ENCODE data around the gene PRSS38. TPM values are rescaled to one million over a fixed set of nuclear protein-coding genes. Genes with fewer than 3 reads are reported as not detected.

PRSS38 gene
- total and polyA plus RNA-seq, 7 experiments from 2014 or later, result not detected

- ATAC-seq, result no peak
- Histone ChIP-seq H3K27me3 (ENCODE audit: control insufficient read depth in 2 of 2, insufficient read depth in 2 of 2, low read length in 2 of 2) (no peaks in the 10 kb centered on the region), H3K36me3 (ENCODE audit: control insufficient read depth in 2 of 3, insufficient read depth in 3 of 3, low read length in 3 of 3) (no peaks in the 10 kb centered on the region), H3K9me3 (ENCODE audit: control insufficient read depth in 2 of 3, low read length in 3 of 3) (peaks cover 0 to 6% (median 0%) of the 10 kb centered on the region in 3 experiments), H3K4me1 (ENCODE audit: control insufficient read depth in 2 of 2, insufficient read depth in 2 of 2, low read length in 2 of 2) (peaks cover 0 to 12% of the 10 kb centered on the region in 2 donors), H3K4me3 (ENCODE audit: low read length) (no peak overlapping the region), H3K27ac (ENCODE audit: low read depth, low read length) (no peak overlapping the region)
- Mint-ChIP-seq H3K4me1 (peaks cover 0 to 20% (median 9%) of the 10 kb centered on the region in 7 donors), H3K9me3 (peaks cover 0 to 54% (median 16%) of the 10 kb centered on the region in 11 donors), H3K27ac (no peak overlapping the region), H3K27me3 (peaks cover 0 to 29% (median 6%) of the 10 kb centered on the region in 5 donors), H3K36me3 (peaks cover 0 to 11% (median 0%) of the 10 kb centered on the region in 5 donors), H3K4me3 (no peak overlapping the region)
- ChIA-PET POLR2A (no interaction called here), CTCF (no interaction called here)
- DNase-seq, result no peak
- intact Hi-C loops (cut with micrococcal nuclease), result no loop called here
These were observed 13.3 kb downstream of the PRSS38 start for GRCh38 chr1:227828786-227829185.

GRCh38 chr1:227838181-227838580 is 22.7 kb downstream of the PRSS38 start:
- no peak overlapping the region for H3K27ac Mint-ChIP-seq
- ChIA-PET POLR2A (no interaction called here), CTCF (interaction anchor here (0.6 kb wide), 1 partner anchor 105 kb away, joined by 3 read pairs; no protein-coding TSS in a partner anchor)
- no peaks in the 10 kb centered on the region for H3K36me3 ChIP-seq (ENCODE audit: control insufficient read depth in 2 of 3, insufficient read depth in 3 of 3, low read length in 3 of 3)
- H3K4me3 Mint-ChIP-seq, result no peak overlapping the region
- H3K27me3 ChIP-seq (ENCODE audit: control insufficient read depth in 2 of 2, insufficient read depth in 2 of 2, low read length in 2 of 2), result no peaks in the 10 kb centered on the region
- DNase-seq (no peak), ATAC-seq (no peak)
- peaks cover 0 to 4% (median 0%) of the 10 kb centered on the region in 11 donors for H3K9me3 Mint-ChIP-seq
- peaks cover 0 to 5% (median 0%) of the 10 kb centered on the region in 5 donors for H3K36me3 Mint-ChIP-seq
- H3K27ac ChIP-seq (ENCODE audit: low read depth, low read length), result no peak overlapping the region
- H3K4me1 Mint-ChIP-seq, result peaks cover 0 to 2% (median 0%) of the 10 kb centered on the region in 7 donors
- intact Hi-C loops (cut with micrococcal nuclease), result no loop called here
- no peaks in the 10 kb centered on the region for H3K27me3 Mint-ChIP-seq
- no peaks in the 10 kb centered on the region for H3K4me1 ChIP-seq (ENCODE audit: control insufficient read depth in 2 of 2, insufficient read depth in 2 of 2, low read length in 2 of 2)
- no peak overlapping the region for H3K4me3 ChIP-seq (ENCODE audit: low read length)
- H3K9me3 ChIP-seq (ENCODE audit: control insufficient read depth in 2 of 3, low read length in 3 of 3), result no peaks in the 10 kb centered on the region

- no peaks in the 10 kb centered on the region for H3K27me3 Mint-ChIP-seq
- H3K27ac ChIP-seq (ENCODE audit: low read depth, low read length), result no peak overlapping the region
- no peaks in the 10 kb centered on the region for H3K27me3 ChIP-seq (ENCODE audit: control insufficient read depth in 2 of 2, insufficient read depth in 2 of 2, low read length in 2 of 2)
- peaks cover 0 to 3% (median 0%) of the 10 kb centered on the region in 11 donors for H3K9me3 Mint-ChIP-seq
- no peak for DNase-seq
- intact Hi-C loops (cut with micrococcal nuclease), result no loop called here
- H3K4me1 Mint-ChIP-seq, result peaks cover 0 to 6% (median 0%) of the 10 kb centered on the region in 7 donors
- H3K9me3 ChIP-seq (ENCODE audit: control insufficient read depth in 2 of 3, low read length in 3 of 3), result no peaks in the 10 kb centered on the region
- no peak overlapping the region for H3K27ac Mint-ChIP-seq
- H3K4me1 ChIP-seq (ENCODE audit: control insufficient read depth in 2 of 2, insufficient read depth in 2 of 2, low read length in 2 of 2), result peaks cover 0 to 3% of the 10 kb centered on the region in 2 donors
- no peaks in the 10 kb centered on the region for H3K36me3 Mint-ChIP-seq
- H3K36me3 ChIP-seq (ENCODE audit: control insufficient read depth in 2 of 3, insufficient read depth in 3 of 3, low read length in 3 of 3), result no peaks in the 10 kb centered on the region
- no peak for ATAC-seq
- ChIA-PET CTCF (no interaction called here), POLR2A (no interaction called here)
- no peak overlapping the region for H3K4me3 Mint-ChIP-seq
- no peak overlapping the region for H3K4me3 ChIP-seq (ENCODE audit: low read length)
These were observed 25.6 kb downstream of the PRSS38 start for GRCh38 chr1:227841096-227841495.

GRCh38 chr1:227844320-227845146 is 29.1 kb downstream of the PRSS38 start:
- Mint-ChIP-seq H3K4me1 (peaks cover 0 to 7% (median 5%) of the 10 kb centered on the region in 7 donors), H3K9me3 (peaks cover 0 to 16% (median 8%) of the 10 kb centered on the region in 11 donors), H3K27me3 (peaks cover 0 to 2% (median 0%) of the 10 kb centered on the region in 5 donors), H3K4me3 (no peak overlapping the region), H3K27ac (peak overlapping the region in 5 of 9 donors; percentile 11 to 72 (median 40)), H3K36me3 (peaks cover 0 to 10% (median 9%) of the 10 kb centered on the region in 5 donors)
- Histone ChIP-seq H3K9me3 (ENCODE audit: control insufficient read depth in 2 of 3, low read length in 3 of 3) (peaks cover 0 to 6% (median 0%) of the 10 kb centered on the region in 3 experiments), H3K4me3 (ENCODE audit: low read length) (no peak overlapping the region), H3K27ac (ENCODE audit: low read depth, low read length) (peak overlapping the region; percentile 18), H3K4me1 (ENCODE audit: control insufficient read depth in 2 of 2, insufficient read depth in 2 of 2, low read length in 2 of 2) (peaks cover 0 to 3% of the 10 kb centered on the region in 2 donors), H3K27me3 (ENCODE audit: control insufficient read depth in 2 of 2, insufficient read depth in 2 of 2, low read length in 2 of 2) (no peaks in the 10 kb centered on the region), H3K36me3 (ENCODE audit: control insufficient read depth in 2 of 3, insufficient read depth in 3 of 3, low read length in 3 of 3) (no peaks in the 10 kb centered on the region)
- no peak for DNase-seq
- CTCF ChIA-PET, result no interaction called here
- intact Hi-C loops (cut with micrococcal nuclease), result no loop called here
- peak; percentile 20 for ATAC-seq
- POLR2A ChIA-PET, result no interaction called here

GRCh38 chr1:227845147-227845458 is 29.6 kb downstream of the PRSS38 start:
- peaks cover 0 to 16% (median 8%) of the 10 kb centered on the region in 11 donors for H3K9me3 Mint-ChIP-seq
- H3K27me3 Mint-ChIP-seq, result peaks cover 0 to 3% (median 0%) of the 10 kb centered on the region in 5 donors
- Histone ChIP-seq H3K27ac (ENCODE audit: low read depth, low read length) (peak overlapping the region; percentile 18), H3K4me3 (ENCODE audit: low read length) (no peak overlapping the region), H3K27me3 (ENCODE audit: control insufficient read depth in 2 of 2, insufficient read depth in 2 of 2, low read length in 2 of 2) (no peaks in the 10 kb centered on the region), H3K4me1 (ENCODE audit: control insufficient read depth in 2 of 2, insufficient read depth in 2 of 2, low read length in 2 of 2) (peaks cover 0 to 3% of the 10 kb centered on the region in 2 donors), H3K9me3 (ENCODE audit: control insufficient read depth in 2 of 3, low read length in 3 of 3) (peaks cover 0 to 6% (median 0%) of the 10 kb centered on the region in 3 experiments), H3K36me3 (ENCODE audit: control insufficient read depth in 2 of 3, insufficient read depth in 3 of 3, low read length in 3 of 3) (no peaks in the 10 kb centered on the region)
- POLR2A ChIA-PET, result no interaction called here
- ATAC-seq (peak; percentile 32), DNase-seq (no peak)
- CTCF ChIA-PET, result no interaction called here
- peak overlapping the region in 2 of 9 donors; percentile 54 to 72 for H3K27ac Mint-ChIP-seq
- H3K4me1 Mint-ChIP-seq, result peaks cover 0 to 11% (median 7%) of the 10 kb centered on the region in 7 donors
- intact Hi-C loops (cut with micrococcal nuclease), result no loop called here
- peaks cover 0 to 10% (median 9%) of the 10 kb centered on the region in 5 donors for H3K36me3 Mint-ChIP-seq
- H3K4me3 Mint-ChIP-seq, result no peak overlapping the region

- no peak overlapping the region for H3K27ac Mint-ChIP-seq
These were observed 30.0 kb downstream of the PRSS38 start for GRCh38 chr1:227845519-227845918.

More at GRCh38 chr1:227845519-227845918, 30.0 kb downstream of the PRSS38 start:
- peaks cover 0 to 10% (median 9%) of the 10 kb centered on the region in 5 donors for H3K36me3 Mint-ChIP-seq
- DNase-seq (no peak), ATAC-seq (peak; percentile 25)
- H3K9me3 Mint-ChIP-seq, result peaks cover 0 to 16% (median 8%) of the 10 kb centered on the region in 11 donors
- intact Hi-C loops (cut with micrococcal nuclease), result no loop called here
- Histone ChIP-seq H3K27ac (ENCODE audit: low read depth, low read length) (no peak overlapping the region), H3K27me3 (ENCODE audit: control insufficient read depth in 2 of 2, insufficient read depth in 2 of 2, low read length in 2 of 2) (no peaks in the 10 kb centered on the region), H3K4me1 (ENCODE audit: control insufficient read depth in 2 of 2, insufficient read depth in 2 of 2, low read length in 2 of 2) (peaks cover 0 to 3% of the 10 kb centered on the region in 2 donors), H3K36me3 (ENCODE audit: control insufficient read depth in 2 of 3, insufficient read depth in 3 of 3, low read length in 3 of 3) (no peaks in the 10 kb centered on the region), H3K9me3 (ENCODE audit: control insufficient read depth in 2 of 3, low read length in 3 of 3) (peaks cover 0 to 6% (median 0%) of the 10 kb centered on the region in 3 experiments), H3K4me3 (ENCODE audit: low read length) (no peak overlapping the region)
- H3K27me3 Mint-ChIP-seq, result peaks cover 0 to 4% (median 0%) of the 10 kb centered on the region in 5 donors
- ChIA-PET CTCF (no interaction called here), POLR2A (no interaction called here)
- peaks cover 0 to 13% (median 7%) of the 10 kb centered on the region in 7 donors for H3K4me1 Mint-ChIP-seq
- no peak overlapping the region for H3K4me3 Mint-ChIP-seq

All from naive thymus-derived CD4-positive, alpha-beta T cell (primary cell).